Measurements from ENCODE around the gene UTS2B.
A peak's percentile ranks its signal among the peaks of the same experiment; 100 is the strongest.

The UTS2B gene

DNA sequence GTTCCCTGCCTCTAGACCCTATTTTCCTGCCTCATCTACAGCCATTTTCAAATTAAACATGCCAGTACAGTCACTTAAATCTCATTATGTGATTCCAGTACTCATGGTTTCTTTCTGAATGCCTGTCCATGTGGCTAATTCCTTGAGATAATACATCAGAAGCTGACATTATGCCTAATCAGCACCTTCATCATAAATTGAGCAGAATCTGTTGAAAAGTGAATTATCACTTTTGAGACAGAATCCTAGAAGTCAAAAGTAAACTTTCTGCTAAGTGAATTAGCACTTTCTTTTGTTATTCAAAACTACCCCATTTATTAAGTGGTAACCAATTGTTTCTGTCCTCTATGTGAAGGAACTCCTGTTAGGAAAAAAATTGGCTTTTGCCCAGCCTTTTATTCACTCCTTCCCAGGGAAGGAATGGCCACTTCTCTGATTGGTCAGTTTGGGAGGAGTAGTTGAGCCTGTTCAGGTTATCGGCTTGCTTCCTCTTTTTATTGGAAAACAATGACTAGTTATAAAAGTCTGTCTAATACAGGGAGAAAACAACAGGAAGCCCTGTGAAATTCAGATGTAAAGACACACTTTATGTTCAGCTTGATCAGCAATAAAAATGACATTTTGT is 90.8 kb downstream of the UTS2B start:
- peak overlapping the region; percentile 76 for H2AFZ ChIP-seq (ENCODE audit: low read length, unreplicated experiment)
- H3K36me3 ChIP-seq (ENCODE audit: insufficient read depth, low read length) = no peaks in the 10 kb centered on the region
- H3K4me3 ChIP-seq (ENCODE audit: low read depth, low read length) = no peak overlapping the region
- H3K27me3 ChIP-seq (ENCODE audit: insufficient read depth, low read length) = no peaks in the 10 kb centered on the region
- H3K4me1 ChIP-seq (ENCODE audit: control insufficient read depth, insufficient read depth, low read length, unreplicated experiment) = peaks cover 49% of the 10 kb centered on the region
- no peaks in the 10 kb centered on the region for H3K79me2 ChIP-seq (ENCODE audit: control insufficient read depth, insufficient read depth, low read length, unreplicated experiment)
- H3K27ac ChIP-seq (ENCODE audit: low read depth, low read length) = peak overlapping the region; percentile 65

DNA sequence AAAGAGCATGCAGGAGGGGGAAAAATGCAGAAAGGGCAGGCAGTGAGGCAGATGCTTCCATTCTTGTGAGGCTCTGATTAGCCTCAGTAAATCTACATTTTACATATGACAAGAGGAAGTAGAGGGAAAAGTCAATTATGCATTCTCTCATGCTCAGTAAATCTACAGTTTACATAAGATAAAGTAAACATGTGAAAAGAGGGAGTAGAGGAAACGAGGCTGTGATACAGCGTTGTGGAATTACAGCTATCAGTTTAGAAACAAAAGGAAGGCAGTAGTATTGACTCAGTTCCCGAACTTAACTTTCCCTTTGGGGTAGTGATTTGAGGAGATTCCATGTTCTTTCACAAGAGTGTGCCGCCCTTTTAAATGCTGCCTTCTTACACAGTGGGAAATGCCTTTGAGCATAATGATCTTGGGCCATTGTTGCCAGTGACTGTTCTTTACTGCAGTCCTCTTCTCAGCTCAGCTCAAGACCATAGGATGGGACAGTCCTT is 92.0 kb downstream of the UTS2B start:
- peak overlapping the region; percentile 41 for H3K4me3 ChIP-seq (ENCODE audit: low read depth, low read length)
- peak overlapping the region; percentile 65 for H3K27ac ChIP-seq (ENCODE audit: low read depth, low read length)
- H3K27me3 ChIP-seq (ENCODE audit: insufficient read depth, low read length) = no peaks in the 10 kb centered on the region
- no peaks in the 10 kb centered on the region for H3K36me3 ChIP-seq (ENCODE audit: insufficient read depth, low read length)
- no peaks in the 10 kb centered on the region for H3K79me2 ChIP-seq (ENCODE audit: control insufficient read depth, insufficient read depth, low read length, unreplicated experiment)
- H2AFZ ChIP-seq (ENCODE audit: low read length, unreplicated experiment) = peak overlapping the region; percentile 76
- peaks cover 49% of the 10 kb centered on the region for H3K4me1 ChIP-seq (ENCODE audit: control insufficient read depth, insufficient read depth, low read length, unreplicated experiment)

DNA sequence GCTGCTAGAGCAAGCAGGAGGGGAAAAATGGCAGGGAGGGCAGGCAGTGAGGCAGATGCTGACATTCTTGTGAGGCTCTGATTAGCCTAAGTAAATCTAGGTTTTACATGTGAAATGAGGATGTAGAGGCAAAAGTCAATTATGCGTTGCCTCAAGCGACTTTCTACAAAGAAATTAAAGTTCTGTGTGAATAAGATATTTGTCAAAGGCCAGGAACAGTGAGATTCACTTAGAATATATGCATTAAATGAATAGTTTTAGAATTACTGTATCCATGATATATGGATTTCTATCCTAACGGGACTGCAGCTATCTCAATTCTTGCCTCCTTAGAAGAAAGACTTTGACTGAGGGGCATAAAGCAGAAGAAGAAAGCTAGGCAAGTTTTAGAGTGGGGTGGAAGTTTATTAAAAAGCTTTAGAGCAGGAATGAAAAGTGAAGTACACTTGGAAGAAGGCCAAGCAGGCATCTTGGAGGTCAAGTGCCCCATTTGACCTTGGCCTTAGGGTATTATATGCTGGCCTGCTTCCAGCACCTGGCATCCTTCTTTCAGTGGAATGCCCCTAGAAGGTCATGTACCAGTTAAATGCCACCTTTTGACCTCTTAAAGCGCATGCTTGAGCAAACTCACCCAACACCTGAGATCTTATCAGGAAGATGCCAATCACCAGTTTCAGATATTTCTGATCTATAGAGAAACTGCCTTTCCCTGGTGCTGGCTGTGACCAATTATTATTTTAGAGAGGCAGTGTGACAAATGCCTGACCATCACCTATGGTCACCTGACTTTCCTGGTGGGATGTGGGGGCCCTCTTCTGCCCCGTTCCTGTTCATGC is 93.1 kb downstream of the UTS2B start:
- Histone ChIP-seq H3K79me2 (ENCODE audit: control insufficient read depth, insufficient read depth, low read length, unreplicated experiment) (no peaks in the 10 kb centered on the region), H3K4me1 (ENCODE audit: control insufficient read depth, insufficient read depth, low read length, unreplicated experiment) (peaks cover 49% of the 10 kb centered on the region), H3K36me3 (ENCODE audit: insufficient read depth, low read length) (no peaks in the 10 kb centered on the region), H3K4me3 (ENCODE audit: low read depth, low read length) (no peak overlapping the region), H3K27ac (ENCODE audit: low read depth, low read length) (peak overlapping the region; percentile 74), H3K27me3 (ENCODE audit: insufficient read depth, low read length) (no peaks in the 10 kb centered on the region), H2AFZ (ENCODE audit: low read length, unreplicated experiment) (peak overlapping the region; percentile 80)

DNA sequence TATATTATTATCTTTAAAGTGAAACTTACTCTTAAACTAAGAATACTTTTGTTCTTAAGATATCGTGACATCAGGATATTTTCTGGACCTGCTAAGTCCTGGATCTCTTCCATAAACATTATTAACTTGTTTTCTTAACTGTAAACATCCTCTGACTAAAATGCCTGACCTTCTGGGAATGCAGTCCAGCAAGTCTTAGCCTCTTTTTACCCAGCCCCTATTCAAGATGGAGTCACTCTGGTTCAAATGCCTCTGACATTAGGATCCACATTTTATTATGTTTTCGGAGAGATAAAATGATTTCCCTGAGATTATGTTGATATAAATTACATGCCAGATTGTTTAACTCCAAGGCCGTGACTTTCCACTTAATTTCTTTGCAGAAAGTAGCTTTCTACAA is 93.7 kb downstream of the UTS2B start:
- Histone ChIP-seq H3K4me3 (ENCODE audit: low read depth, low read length) (0 out of 2 replicates have a peak overlapping the region, but pooled peaks have one; percentile 57), H3K27ac (ENCODE audit: low read depth, low read length) (peak overlapping the region; percentile 74), H2AFZ (ENCODE audit: low read length, unreplicated experiment) (peak overlapping the region; percentile 80), H3K4me1 (ENCODE audit: control insufficient read depth, insufficient read depth, low read length, unreplicated experiment) (peaks cover 49% of the 10 kb centered on the region), H3K27me3 (ENCODE audit: insufficient read depth, low read length) (no peaks in the 10 kb centered on the region), H3K79me2 (ENCODE audit: control insufficient read depth, insufficient read depth, low read length, unreplicated experiment) (no peaks in the 10 kb centered on the region), H3K36me3 (ENCODE audit: insufficient read depth, low read length) (no peaks in the 10 kb centered on the region)

DNA sequence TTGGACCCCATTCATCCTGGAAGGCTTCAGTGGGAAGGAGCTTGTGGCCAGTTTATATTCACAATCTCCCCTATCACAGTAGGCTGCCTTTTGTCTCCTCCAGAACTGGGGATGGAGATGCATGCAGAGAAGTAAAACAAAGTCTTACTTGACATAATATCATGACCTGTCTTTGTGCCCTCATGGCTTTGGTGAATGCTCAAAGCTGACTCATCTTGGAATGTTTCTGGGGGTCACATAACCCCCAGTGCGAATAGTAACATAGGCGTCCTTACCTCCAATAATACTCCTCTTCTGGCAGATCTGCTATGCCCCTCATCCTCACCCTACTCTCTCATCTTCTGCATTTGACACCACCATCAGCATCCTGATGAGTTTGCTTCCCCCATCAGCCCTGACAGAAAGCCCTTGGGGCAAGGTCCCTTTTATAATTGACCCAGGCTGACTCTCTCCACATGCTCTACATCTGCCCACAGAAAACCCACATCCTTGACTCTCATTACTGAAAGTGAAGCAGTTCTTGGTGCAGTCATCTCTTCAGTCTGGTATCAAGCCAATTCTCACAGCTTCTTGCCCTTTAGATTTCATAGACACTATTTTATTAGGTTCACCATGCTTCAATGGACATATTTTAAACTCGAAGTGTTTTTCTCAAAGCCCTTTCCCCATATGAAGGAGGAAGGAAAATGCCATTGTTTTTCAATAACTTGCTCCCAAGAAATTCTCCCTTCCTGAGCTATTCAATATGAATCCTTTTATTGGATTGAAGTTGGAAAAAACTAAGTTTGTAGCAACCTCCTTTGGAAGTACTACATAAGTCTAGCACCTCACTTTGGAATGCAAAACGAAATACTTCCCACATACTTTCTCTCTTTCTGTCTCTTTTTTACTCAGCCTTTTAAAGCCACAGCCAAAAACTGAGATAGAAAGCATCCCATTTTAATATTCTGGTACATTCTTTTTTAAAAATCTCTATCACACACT is 94.7 kb downstream of the UTS2B start:
- Histone ChIP-seq H3K27me3 (ENCODE audit: insufficient read depth, low read length) (no peaks in the 10 kb centered on the region), H3K4me1 (ENCODE audit: control insufficient read depth, insufficient read depth, low read length, unreplicated experiment) (peaks cover 49% of the 10 kb centered on the region), H2AFZ (ENCODE audit: low read length, unreplicated experiment) (peak overlapping the region; percentile 80), H3K27ac (ENCODE audit: low read depth, low read length) (peak overlapping the region; percentile 74), H3K79me2 (ENCODE audit: control insufficient read depth, insufficient read depth, low read length, unreplicated experiment) (no peaks in the 10 kb centered on the region), H3K4me3 (ENCODE audit: low read depth, low read length) (peak overlapping the region; percentile 57), H3K36me3 (ENCODE audit: insufficient read depth, low read length) (no peaks in the 10 kb centered on the region)

DNA sequence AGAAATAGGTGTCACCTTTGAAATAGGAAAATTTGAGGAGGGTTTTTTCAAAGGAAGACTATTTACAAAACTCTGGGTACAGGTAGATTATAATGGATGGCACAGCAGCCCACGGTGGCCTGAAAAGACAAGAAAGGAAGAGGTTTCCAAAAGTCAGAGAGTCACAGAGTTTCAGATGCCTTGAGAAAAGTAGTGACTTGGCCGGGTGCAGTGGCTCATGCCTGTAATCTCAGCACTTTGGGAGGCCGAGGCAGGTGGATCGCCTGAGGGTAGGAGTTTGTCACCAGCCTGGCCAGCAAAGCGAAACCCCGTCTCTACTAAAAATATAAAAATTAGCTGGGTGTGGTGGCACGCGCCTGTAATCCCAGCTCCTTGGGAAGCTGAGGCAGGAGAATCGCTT is 96.1 kb downstream of the UTS2B start:
- Histone ChIP-seq H3K27ac (ENCODE audit: low read depth, low read length) (no peak overlapping the region), H3K27me3 (ENCODE audit: insufficient read depth, low read length) (no peaks in the 10 kb centered on the region), H3K36me3 (ENCODE audit: insufficient read depth, low read length) (no peaks in the 10 kb centered on the region), H3K4me3 (ENCODE audit: low read depth, low read length) (no peak overlapping the region), H2AFZ (ENCODE audit: low read length, unreplicated experiment) (no peak overlapping the region), H3K79me2 (ENCODE audit: control insufficient read depth, insufficient read depth, low read length, unreplicated experiment) (no peaks in the 10 kb centered on the region), H3K4me1 (ENCODE audit: control insufficient read depth, insufficient read depth, low read length, unreplicated experiment) (peaks cover 45% of the 10 kb centered on the region)

DNA sequence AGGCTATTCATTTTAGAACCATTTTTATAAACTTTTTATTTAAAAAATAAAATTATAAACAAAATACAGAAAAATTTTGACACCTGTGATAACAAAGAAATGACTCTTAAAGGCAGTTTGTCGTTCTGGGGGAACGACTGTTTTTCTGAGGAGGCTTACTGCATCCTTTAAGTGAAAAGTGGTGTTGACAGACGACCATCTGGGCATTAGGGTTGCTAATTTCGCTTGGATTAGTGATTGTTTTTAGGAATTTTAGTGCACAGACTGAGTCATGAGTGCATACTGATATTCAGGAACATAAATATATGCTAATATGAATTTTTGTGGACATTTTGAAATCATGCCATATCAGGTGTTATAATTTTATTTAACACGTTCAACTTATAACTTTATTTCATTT is 102.8 kb downstream of the UTS2B start:
- Histone ChIP-seq H2AFZ (ENCODE audit: low read length, unreplicated experiment) (no peak overlapping the region), H3K36me3 (ENCODE audit: insufficient read depth, low read length) (no peaks in the 10 kb centered on the region), H3K27me3 (ENCODE audit: insufficient read depth, low read length) (no peaks in the 10 kb centered on the region), H3K27ac (ENCODE audit: low read depth, low read length) (no peak overlapping the region), H3K4me1 (ENCODE audit: control insufficient read depth, insufficient read depth, low read length, unreplicated experiment) (no peaks in the 10 kb centered on the region), H3K4me3 (ENCODE audit: low read depth, low read length) (no peak overlapping the region), H3K79me2 (ENCODE audit: control insufficient read depth, insufficient read depth, low read length, unreplicated experiment) (no peaks in the 10 kb centered on the region)

DNA sequence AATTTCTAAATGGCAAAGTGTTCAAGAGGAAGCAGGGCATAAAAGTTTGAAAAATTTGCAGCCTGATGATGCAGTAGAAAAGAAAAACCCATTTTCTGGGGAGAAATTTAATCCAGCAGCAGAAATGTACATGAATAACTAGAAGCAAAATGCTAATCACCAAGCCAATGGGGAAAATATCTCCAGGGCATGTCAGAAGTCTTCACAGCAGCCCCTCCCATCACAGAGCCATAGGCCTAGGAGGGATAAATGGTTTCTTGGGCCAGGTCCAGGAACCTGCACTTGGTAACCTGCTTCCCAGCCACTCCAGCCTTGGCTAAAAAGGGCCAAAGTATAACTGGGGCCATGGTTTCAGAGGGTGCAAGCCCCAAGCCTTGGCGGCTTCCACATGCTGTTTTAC is 108.7 kb downstream of the UTS2B start:
- Histone ChIP-seq H3K27ac (ENCODE audit: low read depth, low read length) (no peak overlapping the region), H3K4me1 (ENCODE audit: control insufficient read depth, insufficient read depth, low read length, unreplicated experiment) (peaks cover 10% of the 10 kb centered on the region), H3K36me3 (ENCODE audit: insufficient read depth, low read length) (no peaks in the 10 kb centered on the region), H2AFZ (ENCODE audit: low read length, unreplicated experiment) (no peak overlapping the region), H3K79me2 (ENCODE audit: control insufficient read depth, insufficient read depth, low read length, unreplicated experiment) (no peaks in the 10 kb centered on the region), H3K27me3 (ENCODE audit: insufficient read depth, low read length) (no peaks in the 10 kb centered on the region), H3K4me3 (ENCODE audit: low read depth, low read length) (no peak overlapping the region)

DNA sequence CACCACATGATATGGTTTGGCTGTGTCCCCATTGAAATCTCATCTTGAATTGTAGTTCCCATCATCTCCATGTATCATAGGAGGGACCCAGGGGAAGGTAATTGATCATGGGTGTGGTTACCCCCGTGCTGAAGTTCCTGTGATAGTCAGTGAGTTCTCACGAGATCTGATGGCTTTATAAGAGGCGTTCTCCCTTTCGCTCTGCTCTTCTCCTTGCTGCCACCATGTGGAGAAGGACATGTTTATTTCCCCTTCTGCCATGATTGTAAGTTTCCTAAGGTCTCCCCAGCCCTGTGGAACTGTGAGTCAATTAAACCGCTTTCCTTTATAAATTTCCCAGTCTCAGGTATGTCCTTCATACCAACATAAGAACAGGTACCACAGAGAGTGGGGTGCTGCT is 109.4 kb downstream of the UTS2B start:
- H3K36me3 ChIP-seq (ENCODE audit: insufficient read depth, low read length) = no peaks in the 10 kb centered on the region
- no peak overlapping the region for H3K27ac ChIP-seq (ENCODE audit: low read depth, low read length)
- no peaks in the 10 kb centered on the region for H3K79me2 ChIP-seq (ENCODE audit: control insufficient read depth, insufficient read depth, low read length, unreplicated experiment)
- no peaks in the 10 kb centered on the region for H3K27me3 ChIP-seq (ENCODE audit: insufficient read depth, low read length)
- H2AFZ ChIP-seq (ENCODE audit: low read length, unreplicated experiment) = no peak overlapping the region
- no peak overlapping the region for H3K4me3 ChIP-seq (ENCODE audit: low read depth, low read length)
- peaks cover 10% of the 10 kb centered on the region for H3K4me1 ChIP-seq (ENCODE audit: control insufficient read depth, insufficient read depth, low read length, unreplicated experiment)

DNA sequence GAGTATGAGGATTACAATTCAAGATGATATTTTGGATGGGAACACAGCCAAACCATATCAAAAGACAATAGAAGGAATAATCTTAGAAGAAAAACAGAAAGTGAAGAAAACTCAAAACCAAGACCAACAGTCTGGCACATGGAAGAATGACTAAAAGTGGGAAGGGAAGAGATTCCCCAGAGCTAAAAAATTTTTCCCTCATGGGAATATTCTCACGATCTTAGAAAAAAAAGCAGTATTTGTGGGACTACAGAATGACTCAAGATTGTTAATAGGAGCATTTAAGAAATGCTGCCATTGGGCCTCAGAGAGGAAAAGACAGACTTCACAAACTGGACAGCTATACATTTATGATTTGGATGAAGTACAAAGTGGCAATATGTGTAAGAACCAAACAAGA is 113.0 kb downstream of the UTS2B start:
- H3K27me3 ChIP-seq (ENCODE audit: insufficient read depth, low read length) = no peaks in the 10 kb centered on the region
- H3K27ac ChIP-seq (ENCODE audit: low read depth, low read length) = peak overlapping the region; percentile 50
- peaks cover 10% of the 10 kb centered on the region for H3K4me1 ChIP-seq (ENCODE audit: control insufficient read depth, insufficient read depth, low read length, unreplicated experiment)
- no peak overlapping the region for H3K4me3 ChIP-seq (ENCODE audit: low read depth, low read length)
- H2AFZ ChIP-seq (ENCODE audit: low read length, unreplicated experiment) = peak overlapping the region; percentile 43
- H3K36me3 ChIP-seq (ENCODE audit: insufficient read depth, low read length) = no peaks in the 10 kb centered on the region
- H3K79me2 ChIP-seq (ENCODE audit: control insufficient read depth, insufficient read depth, low read length, unreplicated experiment) = no peaks in the 10 kb centered on the region
